ENCODE data around the gene DTX3.
"Not testable (repeated sequence)": the region's sequence is repeated elsewhere in the genome, so short reads cannot be mapped to it uniquely, and the experiment has no call there.

The DTX3 gene, protein sequence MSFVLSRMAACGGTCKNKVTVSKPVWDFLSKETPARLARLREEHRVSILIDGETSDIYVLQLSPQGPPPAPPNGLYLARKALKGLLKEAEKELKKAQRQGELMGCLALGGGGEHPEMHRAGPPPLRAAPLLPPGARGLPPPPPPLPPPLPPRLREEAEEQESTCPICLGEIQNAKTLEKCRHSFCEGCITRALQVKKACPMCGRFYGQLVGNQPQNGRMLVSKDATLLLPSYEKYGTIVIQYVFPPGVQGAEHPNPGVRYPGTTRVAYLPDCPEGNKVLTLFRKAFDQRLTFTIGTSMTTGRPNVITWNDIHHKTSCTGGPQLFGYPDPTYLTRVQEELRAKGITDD

GRCh38 chr12:57604454-57604991, at the start of gene DTX3:
DTX3 (plus strand) TSS chr12:57604824; CDS start chr12:57606518, 1,694 bp downstream.
- DNase-seq: no peak

GRCh38 chr12:57554897-57555296, 49.7 kb upstream of the DTX3 start:
- DNase-seq: no peak

- no peak for DNase-seq
Observed at GRCh38 chr12:57558864-57559263, 45.8 kb upstream of the DTX3 start.

GRCh38 chr12:57560516-57560915, 44.1 kb upstream of the DTX3 start:
- no peak for DNase-seq

DNA sequence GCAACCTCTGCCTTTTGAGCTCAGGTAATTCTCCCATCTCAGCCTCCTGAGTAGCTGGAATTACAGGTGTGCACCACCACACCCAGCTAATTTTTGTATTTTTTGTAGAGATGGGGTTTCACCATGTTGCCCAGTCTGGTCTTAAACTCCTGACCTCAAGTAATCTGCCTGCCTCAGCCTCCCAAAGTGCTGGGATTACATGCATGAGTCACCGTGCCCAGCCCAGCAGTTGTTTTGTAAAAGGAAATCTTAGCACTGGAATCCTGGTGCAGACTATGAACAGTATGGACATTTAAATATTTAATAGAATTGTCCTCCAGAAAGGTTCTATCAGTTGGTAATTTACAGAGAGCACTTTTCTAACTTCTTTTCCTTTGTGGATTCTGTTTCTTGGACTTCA, 43.5 kb upstream of the DTX3 start:
- not testable (repeated sequence) for DNase-seq

GRCh38 chr12:57563358-57563757, 41.3 kb upstream of the DTX3 start:
- DNase-seq: no peak

DNA sequence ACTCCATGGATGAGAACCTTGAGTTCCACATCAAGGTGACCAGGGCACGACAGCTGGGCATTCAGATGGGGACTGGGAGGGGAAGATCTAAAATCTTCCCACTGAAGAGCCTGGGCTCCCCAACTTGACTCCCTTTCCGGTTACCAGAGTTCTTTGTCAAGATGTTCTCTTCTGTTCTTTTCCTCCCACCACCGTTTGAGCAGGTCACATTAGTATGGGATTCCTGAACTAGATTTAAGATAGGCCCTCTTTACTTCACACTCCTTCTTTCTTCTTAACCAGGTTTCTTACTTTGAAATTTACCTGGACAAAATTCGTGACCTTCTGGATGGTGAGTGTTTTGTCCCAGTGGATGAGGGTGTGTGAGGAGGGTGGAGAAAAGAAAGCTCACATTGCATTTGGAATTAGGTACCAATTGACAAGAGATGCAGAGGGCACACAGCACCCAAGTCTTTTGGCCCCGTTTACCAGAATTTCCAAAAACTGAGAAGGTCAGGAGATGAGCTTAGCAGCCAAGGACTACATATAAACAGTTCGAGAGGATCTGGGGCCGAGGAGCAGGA, 40.4 kb upstream of the DTX3 start:
- DNase-seq: no peak

DNA sequence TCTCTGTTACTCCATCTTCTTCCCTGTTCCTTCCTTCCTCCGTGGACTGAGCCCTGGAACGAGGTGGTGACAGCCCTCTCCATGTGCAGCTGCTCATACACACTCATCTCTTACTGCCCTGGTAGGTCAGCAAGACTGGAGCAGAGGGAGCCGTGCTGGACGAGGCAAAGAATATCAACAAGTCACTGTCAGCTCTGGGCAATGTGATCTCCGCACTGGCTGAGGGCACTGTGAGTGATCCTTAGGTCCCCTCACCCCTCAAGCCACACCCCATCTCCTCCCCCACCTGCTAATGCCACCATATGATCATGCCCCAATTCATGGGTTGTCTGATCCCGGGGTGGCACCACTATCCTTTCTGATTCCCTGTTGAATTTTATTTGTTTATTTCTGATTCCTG, 35.8 kb upstream of the DTX3 start:
- no peak for DNase-seq

GRCh38 chr12:57569858-57570257, 34.8 kb upstream of the DTX3 start:
- no peak for DNase-seq

DNA sequence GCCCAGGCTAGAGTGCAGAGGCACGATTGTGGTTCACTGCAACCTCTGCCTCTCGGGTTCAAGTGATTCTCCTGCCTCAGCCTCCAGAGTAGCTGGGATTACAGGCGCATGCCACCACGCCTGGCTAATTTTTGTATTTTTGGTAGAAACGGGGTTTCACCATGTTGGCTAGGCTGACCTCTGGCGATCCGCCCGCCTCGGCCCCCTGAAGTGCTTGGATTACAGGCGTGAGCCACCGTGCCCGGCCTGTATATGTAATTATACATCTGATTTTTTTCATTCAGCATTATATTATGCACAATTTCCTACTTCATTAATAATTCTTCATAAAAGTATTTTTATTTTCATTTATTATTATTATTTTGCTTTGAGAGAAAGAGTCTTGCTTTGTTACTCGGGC, 34.2 kb upstream of the DTX3 start:
- not testable (repeated sequence) for DNase-seq

GRCh38 chr12:57571926-57572762, 32.5 kb upstream of the DTX3 start:
- DNase-seq: no peak

- DNase-seq: no peak
Observed at GRCh38 chr12:57574795-57575194, 29.8 kb upstream of the DTX3 start.

GRCh38 chr12:57575771-57576612, 28.6 kb upstream of the DTX3 start:
- no peak for DNase-seq

DNA sequence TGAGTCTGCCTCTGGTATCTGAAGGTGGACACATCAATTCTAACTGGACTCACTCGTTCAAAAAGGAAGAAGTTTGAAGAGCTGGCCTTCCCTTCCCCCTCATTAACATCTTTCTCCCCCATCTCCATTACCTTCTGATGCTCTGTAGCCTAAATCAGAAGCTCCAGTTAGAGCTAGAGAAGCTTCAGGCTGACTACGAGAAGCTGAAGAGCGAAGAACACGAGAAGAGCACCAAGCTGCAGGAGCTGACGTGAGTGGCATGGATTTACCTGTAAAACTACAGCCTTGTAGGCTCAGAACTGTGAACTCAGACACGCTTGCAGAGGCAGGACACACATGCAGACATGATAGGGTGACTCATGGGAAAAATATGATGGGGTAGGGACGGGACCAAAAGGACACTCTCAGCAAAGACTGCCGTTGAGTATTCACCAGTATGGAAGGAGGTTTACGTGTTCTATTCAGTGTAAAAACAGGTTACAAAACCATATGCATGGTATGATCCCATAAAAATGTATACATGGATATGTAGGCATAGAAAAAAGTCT, 27.9 kb upstream of the DTX3 start:
- DNase-seq: no peak

DNA sequence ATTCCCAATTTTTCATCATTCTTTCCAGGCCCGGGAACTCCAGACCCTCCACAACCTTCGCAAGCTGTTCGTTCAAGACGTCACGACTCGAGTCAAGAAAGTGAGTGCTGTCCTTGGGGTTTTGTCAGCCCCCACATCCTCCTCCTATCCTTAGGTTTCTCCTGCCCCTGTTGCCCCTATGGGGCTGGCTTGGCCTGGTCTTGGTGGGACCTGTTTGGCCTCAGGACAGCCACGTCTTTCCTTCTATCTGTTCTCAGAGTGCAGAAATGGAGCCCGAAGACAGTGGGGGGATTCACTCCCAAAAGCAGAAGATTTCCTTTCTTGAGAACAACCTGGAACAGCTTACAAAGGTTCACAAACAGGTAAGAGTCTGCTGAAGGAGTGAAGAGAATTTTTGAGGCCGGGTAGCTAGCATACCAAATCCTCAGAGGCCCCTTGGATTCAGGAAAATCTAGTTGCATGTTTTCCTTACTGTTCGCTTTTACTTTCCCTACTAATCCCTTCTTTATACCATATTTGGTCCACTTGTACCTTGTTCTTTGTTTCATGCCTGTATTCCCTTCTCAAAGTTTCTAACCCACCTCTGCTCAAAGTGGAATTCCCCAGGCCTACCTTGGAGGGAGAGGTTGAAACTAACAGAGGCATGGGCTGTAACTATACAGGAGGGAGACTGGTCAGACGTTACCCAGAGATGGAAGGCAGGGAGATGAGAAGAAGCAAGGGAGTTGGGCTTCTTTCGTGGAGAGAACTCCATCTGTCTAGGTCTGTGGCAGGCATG, 26.5 kb upstream of the DTX3 start:
- DNase-seq: no peak

DNA sequence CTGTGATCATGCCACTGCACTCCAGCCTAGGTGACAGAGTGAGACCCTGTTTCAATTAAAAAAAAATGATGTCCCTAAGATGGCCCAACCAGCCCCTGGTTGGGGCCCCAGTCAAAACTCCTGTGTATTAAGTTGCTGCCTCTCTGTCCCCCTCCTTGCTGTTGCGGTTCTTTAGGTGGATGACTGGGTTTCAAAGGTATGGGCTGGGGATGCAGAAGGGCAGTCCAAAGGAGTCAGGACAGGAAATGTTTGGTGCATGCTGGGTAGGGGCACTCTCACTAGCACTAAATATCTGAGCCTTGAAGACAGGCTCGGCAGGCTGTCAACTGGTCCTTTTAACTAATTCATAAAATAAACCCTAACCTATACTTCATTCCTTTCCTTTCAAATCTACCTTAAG, 25.6 kb upstream of the DTX3 start:
- no peak for DNase-seq

GRCh38 chr12:57579677-57580465, 24.8 kb upstream of the DTX3 start:
- DNase-seq: no peak

DNA sequence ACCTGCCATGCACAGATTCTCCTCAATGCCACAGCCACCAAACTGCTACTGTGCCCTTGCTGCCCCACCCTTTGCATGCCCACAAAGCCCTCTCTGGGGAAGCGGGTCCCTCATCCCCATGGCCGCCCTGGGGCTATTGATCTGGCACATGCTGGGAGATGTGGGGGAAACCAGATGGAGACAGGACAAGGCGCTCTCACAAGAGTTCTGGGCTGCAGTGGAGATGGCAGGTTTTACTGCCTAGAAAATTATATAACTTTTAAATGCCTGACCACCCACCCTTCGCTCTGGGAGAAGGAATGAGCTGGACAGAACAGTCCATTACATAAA, 24.2 kb upstream of the DTX3 start:
- no peak for DNase-seq

- no peak for DNase-seq
Observed at GRCh38 chr12:57581802-57582201, 22.8 kb upstream of the DTX3 start.

GRCh38 chr12:57582440-57582839, 22.2 kb upstream of the DTX3 start:
- no peak for DNase-seq
